GM12891 (cell line): ENCODE results near the gene SSPN.

Experiments
- POLR2A ChIP-seq: IDR thresholded peaks from 2 replicates; pipeline ENCODE4 v1.6.1; 2011; ENCODE audit warnings: low read depth, low read length, control low read depth
- POLR2AphosphoS5 ChIP-seq: IDR thresholded peaks from 2 replicates; pipeline ENCODE4 v1.6.1; 2011; ENCODE audit warnings: low read depth, low read length, control low read depth
- TAF1 ChIP-seq: IDR thresholded peaks from 2 replicates; pipeline ENCODE4 v1.6.1; 2011; ENCODE audit warnings: low read depth, low read length, control low read depth

DNA sequence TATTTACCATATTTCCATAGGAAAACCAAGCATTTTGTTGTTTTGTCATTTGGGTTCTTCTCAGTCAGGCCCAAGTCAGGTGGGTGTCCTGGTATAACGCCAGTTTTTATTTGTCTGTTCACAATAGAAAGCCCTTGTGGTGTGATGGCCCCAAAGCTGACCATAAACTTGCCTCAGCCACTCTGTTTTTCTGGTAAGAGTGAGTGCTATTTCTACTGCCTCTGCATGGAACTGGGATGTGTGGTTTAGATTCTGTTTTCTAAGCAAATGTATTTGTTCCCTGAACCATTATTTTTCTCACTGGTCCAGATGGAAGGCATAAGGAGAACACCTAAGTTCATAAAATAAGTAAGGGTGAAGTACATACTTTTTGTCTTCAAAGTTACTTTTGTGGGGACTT, 1.8 kb upstream of the SSPN start:
- TF ChIP-seq POLR2A (no peak), POLR2AphosphoS5 (no peak), TAF1 (no peak)
